Muscle layer of duodenum (tissue), 2 donors: ENCODE results near the gene SLC12A8.

Source experiments
- H3K27ac ChIP-seq: one replicate; pipeline ENCODE4 v1.7.0; 2013; ENCODE audit warnings: mild to moderate bottlenecking, low read length
- H3K27me3 ChIP-seq: one replicate; pipeline ENCODE4 v1.7.0; 2013; ENCODE audit warnings: low read depth, mild to moderate bottlenecking, control low read depth, low read length
- H3K36me3 ChIP-seq, 2 donors: one replicate each; pipeline ENCODE4 v1.7.0; 2013; ENCODE audit warnings: low read length in 2 of 2, control low read depth in 1 of 2, mild to moderate bottlenecking in 1 of 2; ENCODE audit not compliant: insufficient read depth in 2 of 2, control insufficient read depth in 1 of 2
- H3K4me1 ChIP-seq, 2 donors: one replicate each; pipeline ENCODE4 v1.7.0; 2013; ENCODE audit warnings: low read length in 2 of 2, mild to moderate bottlenecking in 2 of 2, control low read depth in 1 of 2, moderate library complexity in 1 of 2; ENCODE audit not compliant: insufficient read depth in 2 of 2, control insufficient read depth in 1 of 2
- H3K4me3 ChIP-seq, 2 donors: one replicate each; pipeline ENCODE4 v1.7.0; 2013; ENCODE audit warnings: low read length in 2 of 2, low read depth in 1 of 2, mild to moderate bottlenecking in 1 of 2
- H3K9me3 ChIP-seq, 2 donors: one replicate each; pipeline ENCODE4 v1.7.0; 2013; ENCODE audit warnings: low read length in 2 of 2, control low read depth in 1 of 2, mild to moderate bottlenecking in 1 of 2; ENCODE audit not compliant: control insufficient read depth in 1 of 2
- donor health status: healthy.

The SLC12A8 gene

GRCh38 chr3:125129512-125129997, 83.0 kb downstream of the SLC12A8 start:
- Histone ChIP-seq H3K27me3 (no peaks in the 10 kb centered on the region), H3K27ac (peak overlapping the region; percentile 12), H3K9me3 (no peaks in the 10 kb centered on the region), H3K36me3 (no peaks in the 10 kb centered on the region), H3K4me1 (peaks cover 9 to 26% of the 10 kb centered on the region in 2 donors), H3K4me3 (no peak overlapping the region)

- H3K9me3 ChIP-seq = no peaks in the 10 kb centered on the region
- no peaks in the 10 kb centered on the region for H3K36me3 ChIP-seq
- no peaks in the 10 kb centered on the region for H3K27me3 ChIP-seq
- H3K4me1 ChIP-seq = peaks cover 9 to 26% of the 10 kb centered on the region in 2 donors
- H3K27ac ChIP-seq = peak overlapping the region; percentile 61
- H3K4me3 ChIP-seq = no peak overlapping the region
Observed at GRCh38 chr3:125128861-125129501, 83.6 kb downstream of the SLC12A8 start.

DNA sequence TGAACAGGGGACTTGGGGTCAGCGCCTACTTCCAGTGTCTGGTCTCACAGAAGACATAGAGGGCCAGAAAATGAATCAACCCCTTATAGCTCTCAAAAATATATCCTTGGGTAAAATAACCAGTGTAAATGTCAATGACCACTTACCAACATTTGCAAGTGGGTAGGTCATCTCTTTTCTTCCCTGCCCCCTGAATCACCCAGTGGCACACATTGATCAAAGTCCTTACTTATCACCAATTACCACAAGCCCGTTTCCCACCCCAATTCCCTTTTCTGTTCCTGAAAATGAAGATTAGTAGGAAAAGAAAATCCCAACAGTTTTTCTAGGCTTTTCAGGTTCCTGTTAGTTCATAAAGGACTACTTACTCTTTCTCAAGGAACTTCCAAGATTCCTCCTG, 86.2 kb downstream of the SLC12A8 start:
- no peak overlapping the region for H3K27ac ChIP-seq
- no peaks in the 10 kb centered on the region for H3K9me3 ChIP-seq
- no peaks in the 10 kb centered on the region for H3K27me3 ChIP-seq
- H3K4me3 ChIP-seq = no peak overlapping the region
- no peaks in the 10 kb centered on the region for H3K36me3 ChIP-seq
- peaks cover 9 to 31% of the 10 kb centered on the region in 2 donors for H3K4me1 ChIP-seq

DNA sequence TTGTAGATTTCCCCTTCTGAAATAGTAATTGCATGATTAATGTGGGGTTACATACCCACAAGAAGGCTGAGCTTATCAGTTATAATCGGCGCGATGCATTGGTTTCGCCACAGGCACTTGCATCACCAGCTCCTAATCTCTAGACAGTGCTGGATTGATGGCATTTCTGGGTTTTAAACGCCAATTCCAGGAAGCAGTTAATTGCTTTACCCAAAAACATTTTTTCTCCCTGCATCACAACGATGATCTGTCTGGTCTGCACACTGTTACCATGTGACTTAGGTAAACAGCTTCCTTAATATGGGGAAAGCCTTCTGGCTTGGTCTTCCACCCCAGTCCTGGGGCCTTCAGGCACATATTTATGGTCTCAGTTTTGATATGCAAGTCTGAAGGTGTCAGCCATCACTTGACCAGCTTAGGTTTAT, 86.7 kb downstream of the SLC12A8 start:
- Histone ChIP-seq H3K9me3 (no peaks in the 10 kb centered on the region), H3K27ac (no peak overlapping the region), H3K4me1 (peaks cover 9 to 31% of the 10 kb centered on the region in 2 donors), H3K27me3 (no peaks in the 10 kb centered on the region), H3K4me3 (no peak overlapping the region), H3K36me3 (no peaks in the 10 kb centered on the region)

GRCh38 chr3:125123451-125124305, 88.9 kb downstream of the SLC12A8 start:
- no peak overlapping the region for H3K27ac ChIP-seq
- H3K36me3 ChIP-seq = no peaks in the 10 kb centered on the region
- H3K9me3 ChIP-seq = no peaks in the 10 kb centered on the region
- peaks cover 0 to 17% of the 10 kb centered on the region in 2 donors for H3K4me1 ChIP-seq
- H3K4me3 ChIP-seq = no peak overlapping the region
- no peaks in the 10 kb centered on the region for H3K27me3 ChIP-seq

- Histone ChIP-seq H3K4me1 (peaks cover 0 to 30% of the 10 kb centered on the region in 2 donors), H3K36me3 (no peaks in the 10 kb centered on the region), H3K27me3 (no peaks in the 10 kb centered on the region), H3K9me3 (no peaks in the 10 kb centered on the region), H3K27ac (no peak overlapping the region), H3K4me3 (peak overlapping the region; percentile 9 to 19)
Observed at GRCh38 chr3:125121246-125122010, 91.1 kb downstream of the SLC12A8 start.

DNA sequence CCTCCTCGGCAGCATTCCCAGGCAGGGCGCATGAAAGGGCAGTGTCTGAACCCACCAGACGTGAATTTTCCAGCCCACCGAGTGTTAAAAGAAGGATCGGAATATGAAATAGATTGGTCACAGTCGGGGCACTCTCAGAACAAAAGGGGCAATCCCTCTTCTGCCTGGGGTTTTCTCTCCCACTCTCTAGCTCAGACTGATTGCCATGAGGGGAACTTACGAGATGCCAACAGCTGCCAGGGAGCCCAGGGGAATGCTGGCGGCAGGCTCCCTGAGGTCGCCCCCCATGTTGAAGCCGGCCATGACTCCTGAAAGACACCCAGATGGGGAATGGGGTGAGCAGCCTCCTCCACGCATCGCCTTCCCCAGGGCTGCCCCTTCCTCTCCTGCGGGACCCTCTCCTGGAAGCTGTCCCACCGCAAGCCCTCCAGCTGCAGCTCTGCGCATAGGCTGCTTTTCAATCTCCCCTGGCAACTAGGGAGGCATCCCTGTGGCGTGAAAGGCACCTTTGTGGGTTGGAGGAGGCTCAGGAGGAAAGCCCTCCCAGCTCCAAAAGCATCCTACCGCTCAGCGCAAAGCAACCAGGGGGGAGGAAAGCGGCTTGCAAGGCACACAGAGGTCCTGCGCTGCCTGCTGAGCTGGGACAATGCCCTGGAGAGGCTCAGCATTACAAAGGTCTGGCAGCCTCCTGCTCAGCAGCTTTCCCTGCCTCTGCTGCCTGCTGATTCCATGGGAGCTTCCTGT, 92.0 kb downstream of the SLC12A8 start:
- peak overlapping the region; percentile 7 to 21 for H3K4me3 ChIP-seq
- no peaks in the 10 kb centered on the region for H3K27me3 ChIP-seq
- H3K36me3 ChIP-seq = no peaks in the 10 kb centered on the region
- peaks cover 2 to 38% of the 10 kb centered on the region in 2 donors for H3K4me1 ChIP-seq
- H3K9me3 ChIP-seq = no peaks in the 10 kb centered on the region
- no peak overlapping the region for H3K27ac ChIP-seq

DNA sequence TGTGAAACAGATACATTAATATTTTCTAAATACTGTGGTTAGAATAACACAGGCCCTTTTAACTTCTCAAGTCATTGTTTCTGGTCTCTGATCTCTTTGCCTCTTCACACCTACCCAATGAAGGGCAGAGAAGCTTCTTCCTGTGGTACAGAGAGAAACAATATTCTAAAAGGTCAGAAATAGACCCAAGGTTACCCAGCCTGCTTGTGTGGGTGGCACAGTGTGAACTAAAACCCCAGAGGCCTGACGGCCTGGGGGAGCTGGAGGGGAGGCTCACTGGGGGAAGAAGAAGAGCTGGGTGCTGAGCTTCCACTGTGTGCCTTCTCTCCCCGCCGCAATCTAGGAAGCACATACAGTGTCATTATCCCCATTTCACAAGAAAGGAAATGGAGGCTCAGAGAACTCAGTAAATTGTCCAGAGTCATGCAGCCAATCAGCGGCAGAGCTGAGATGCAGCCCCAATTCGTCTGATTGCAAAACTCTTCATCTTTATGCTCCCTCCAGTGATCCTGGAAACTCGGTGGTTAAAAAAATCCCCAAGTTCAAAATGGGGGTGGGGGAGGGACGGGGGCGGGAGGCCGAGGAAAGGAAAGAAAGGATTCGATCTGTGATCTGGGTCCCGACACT, 92.7 kb downstream of the SLC12A8 start:
- no peaks in the 10 kb centered on the region for H3K27me3 ChIP-seq
- H3K27ac ChIP-seq = no peak overlapping the region
- no peaks in the 10 kb centered on the region for H3K9me3 ChIP-seq
- H3K4me1 ChIP-seq = peaks cover 4 to 38% of the 10 kb centered on the region in 2 donors
- peak overlapping the region in 1 of 2 donors; percentile 7 for H3K4me3 ChIP-seq
- H3K36me3 ChIP-seq = no peaks in the 10 kb centered on the region

DNA sequence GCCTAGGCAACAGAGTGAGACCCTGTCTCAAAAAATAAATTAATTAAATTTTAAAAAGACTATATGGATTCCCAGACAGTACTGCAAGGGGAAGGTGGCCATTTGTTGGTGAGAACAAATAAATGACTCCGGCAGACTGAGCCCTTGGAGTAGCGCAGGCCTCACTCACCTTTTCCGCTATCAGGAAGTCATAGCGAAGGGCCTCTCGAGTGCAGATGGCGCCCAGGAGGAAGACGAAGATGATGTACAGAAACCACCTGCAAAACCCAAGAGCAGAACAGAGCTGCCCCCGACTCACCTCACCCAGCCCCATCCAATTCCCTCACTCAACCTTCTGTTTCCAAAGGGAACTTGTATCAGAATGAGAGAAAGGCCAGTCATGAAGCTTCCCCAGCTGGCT, 93.9 kb downstream of the SLC12A8 start:
- H3K4me3 ChIP-seq = no peak overlapping the region
- H3K27ac ChIP-seq = no peak overlapping the region
- H3K27me3 ChIP-seq = no peaks in the 10 kb centered on the region
- peaks cover 4 to 38% of the 10 kb centered on the region in 2 donors for H3K4me1 ChIP-seq
- no peaks in the 10 kb centered on the region for H3K9me3 ChIP-seq
- H3K36me3 ChIP-seq = no peaks in the 10 kb centered on the region

GRCh38 chr3:125117631-125118191, 94.8 kb downstream of the SLC12A8 start:
- Histone ChIP-seq H3K36me3 (no peaks in the 10 kb centered on the region), H3K4me1 (peaks cover 4 to 38% of the 10 kb centered on the region in 2 donors), H3K9me3 (no peaks in the 10 kb centered on the region), H3K27ac (no peak overlapping the region), H3K4me3 (no peak overlapping the region), H3K27me3 (no peaks in the 10 kb centered on the region)
